GM21528 (cell line): ENCODE measurements around the gene ITK.
A peak's percentile ranks its signal among the peaks of the same experiment; 100 is the strongest.

Experiments
- ATAC-seq: cut with Tn5 transposase; IDR thresholded peaks from one replicate; pipeline ENCODE4 v1.9.1; 2021; ENCODE audit warnings: mild to moderate bottlenecking, moderate library complexity; ENCODE audit not compliant: unreplicated experiment, low FRiP score

Gene ITK

DNA sequence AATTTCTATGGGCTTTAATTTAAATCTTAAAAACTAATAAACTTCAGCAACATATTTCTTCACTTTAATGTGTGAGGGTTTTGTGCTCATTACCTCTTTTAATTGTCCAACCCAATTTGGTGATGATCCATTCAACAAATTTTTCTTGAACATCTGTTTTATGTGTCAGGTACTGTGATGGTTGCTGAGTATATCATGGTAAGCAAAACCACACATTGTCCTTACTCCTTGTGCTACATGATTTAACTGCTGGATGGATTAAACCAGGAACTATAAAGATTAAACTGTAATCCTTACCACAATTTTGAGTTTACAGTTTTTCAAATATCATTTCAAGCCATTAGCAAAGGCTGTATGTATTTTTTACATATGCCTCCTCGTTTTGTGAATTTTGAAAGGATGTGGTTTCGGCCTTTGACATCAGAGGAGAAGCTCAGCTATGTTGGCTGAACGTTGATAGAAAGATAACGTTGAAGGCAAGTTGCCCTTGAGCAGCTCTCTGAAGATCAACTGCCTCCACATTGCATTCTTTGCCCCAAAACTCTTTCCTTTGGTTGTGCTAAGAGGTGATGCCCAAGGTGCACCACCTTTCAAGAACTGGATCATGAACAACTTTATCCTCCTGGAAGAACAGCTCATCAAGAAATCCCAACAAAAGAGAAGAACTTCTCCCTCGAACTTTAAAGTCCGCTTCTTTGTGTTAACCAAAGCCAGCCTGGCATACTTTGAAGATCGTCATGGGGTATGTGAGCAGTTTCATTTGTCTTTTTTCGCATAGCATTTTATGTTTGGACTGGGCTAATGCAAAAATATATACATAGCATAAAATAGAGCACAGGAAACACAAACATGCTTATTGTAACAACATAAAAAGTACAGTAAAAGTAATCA is at the start of gene ITK:
TSS of gene ITK (plus strand) at position 467 of the 891 bp plus-strand sequence. CDS start at position 605, 138 bp downstream.
- no peak for ATAC-seq

DNA sequence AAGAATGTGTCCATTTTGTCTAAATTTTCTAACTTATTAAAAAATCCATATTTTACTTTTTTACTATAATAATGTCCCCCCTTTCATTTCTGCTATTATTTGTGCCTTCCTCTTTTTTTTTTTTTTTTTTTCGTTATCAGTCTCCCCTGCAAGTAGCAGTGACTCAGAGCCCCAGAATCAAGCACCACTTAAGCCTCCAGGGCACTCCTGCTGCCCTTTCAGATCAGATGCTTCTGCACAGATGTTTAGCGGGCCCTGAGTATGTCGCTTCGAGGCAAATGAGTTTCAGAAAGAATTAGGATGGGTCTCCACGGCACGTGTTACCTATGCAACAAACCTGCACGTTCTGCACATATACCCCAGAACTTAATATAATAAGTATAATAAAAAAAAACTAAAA is 49.7 kb upstream of the ITK start:
- no peak for ATAC-seq

DNA sequence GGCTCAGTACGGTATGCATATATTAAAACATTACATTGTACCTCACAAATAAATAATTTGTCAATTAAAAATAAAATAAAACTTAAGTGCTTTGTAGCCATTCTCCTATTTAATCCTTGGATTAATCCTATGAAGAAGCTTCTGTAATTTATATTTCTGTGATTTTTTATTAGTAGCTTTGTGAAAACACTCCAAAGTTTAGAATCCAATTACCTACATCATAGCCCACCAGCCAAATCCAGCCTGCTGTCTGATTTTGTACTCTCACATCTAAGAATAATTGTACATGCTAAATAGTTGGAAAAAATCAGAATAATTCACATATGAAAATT is 48.4 kb upstream of the ITK start:
- ATAC-seq: no peak

GRCh38 chr5:157137691-157138090 is 42.9 kb upstream of the ITK start:
- no peak for ATAC-seq

DNA sequence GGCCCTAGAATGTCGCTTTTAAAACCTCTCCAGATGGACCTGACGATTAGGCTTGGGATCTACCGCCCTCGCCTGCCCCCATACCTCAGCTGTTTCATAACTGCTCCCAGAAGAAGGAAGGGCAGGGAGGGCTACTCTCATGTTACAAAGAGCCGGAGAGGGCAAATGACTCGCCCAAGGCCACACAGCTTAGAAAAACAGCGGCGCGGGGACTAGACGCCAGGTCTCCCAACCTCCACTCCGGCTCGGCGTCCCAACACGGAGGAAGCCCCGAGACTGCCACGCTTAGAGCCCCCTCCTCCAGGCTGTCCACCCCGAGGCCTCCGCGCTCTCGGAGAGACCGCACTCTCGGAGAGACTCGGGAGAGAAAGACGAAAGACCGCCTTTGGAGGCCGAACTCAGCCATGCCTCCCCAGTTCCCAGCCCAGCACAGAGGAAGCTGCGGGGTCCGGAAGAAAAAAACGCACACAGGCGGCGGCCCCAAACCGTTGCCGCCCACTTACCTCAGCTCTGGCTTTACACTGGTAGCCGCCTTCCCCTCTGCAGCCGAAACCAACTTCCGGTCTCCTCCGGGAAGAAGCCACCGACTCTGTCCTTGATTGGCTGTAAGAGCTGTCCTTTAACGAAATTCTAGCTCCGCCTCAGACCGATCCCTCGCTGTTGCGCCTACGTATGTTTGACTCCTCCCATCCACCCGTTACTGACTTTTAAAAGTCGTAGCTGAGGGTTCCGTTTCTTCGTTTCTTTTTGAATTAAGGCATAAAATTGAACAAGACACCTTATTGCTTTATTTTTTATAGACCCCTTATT is 38.1 kb upstream of the ITK start, which contains the start of gene MED7:
TSS of gene MED7 (minus strand) at position 549 of the 810 bp plus-strand sequence. CDS start 3,434 bp downstream, outside the sequence.
- peak; percentile 100 for ATAC-seq

DNA sequence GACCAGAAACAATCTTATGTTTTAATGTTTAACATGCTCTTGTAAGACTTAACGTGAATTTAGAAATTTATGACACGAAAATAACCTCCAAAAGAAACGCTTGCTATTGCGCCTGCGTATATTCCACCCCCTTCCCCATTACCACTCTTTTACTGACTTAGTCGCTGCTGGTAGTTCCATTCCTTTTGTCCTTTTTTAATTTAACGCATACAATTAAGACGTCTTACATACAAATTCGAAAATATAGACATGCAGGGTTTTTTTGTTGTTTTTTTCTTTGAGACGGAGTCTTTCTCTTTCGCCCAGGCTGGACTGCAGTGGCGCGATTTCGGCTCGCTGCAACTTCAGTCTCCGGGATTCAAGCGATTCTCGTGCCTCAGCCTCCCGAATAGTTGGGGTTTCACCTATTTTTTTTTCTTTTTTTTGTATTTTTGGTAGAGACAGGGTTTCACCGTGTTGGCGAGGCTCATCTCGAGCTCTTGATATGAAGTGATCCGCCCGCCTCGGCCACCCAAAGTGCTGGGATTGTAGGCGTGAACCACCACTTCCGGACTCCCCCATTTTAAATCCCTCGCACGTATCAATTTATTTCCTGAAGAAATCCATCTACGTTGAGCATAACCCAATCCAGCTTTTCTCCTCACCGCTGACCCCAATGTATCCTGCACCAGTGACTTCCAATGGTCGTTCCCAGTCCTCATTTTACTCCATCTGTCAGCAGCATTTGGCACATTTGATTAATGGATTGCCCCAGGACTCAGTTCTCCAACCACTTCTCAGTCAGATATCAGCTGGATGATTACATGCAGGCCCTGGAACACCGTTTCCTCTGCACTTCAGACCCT is 37.3 kb upstream of the ITK start:
- ATAC-seq: peak; percentile 56

- peak; percentile 47 for ATAC-seq
These were observed 31.7 kb upstream of the ITK start for GRCh38 chr5:157148734-157149615.

GRCh38 chr5:157150995-157151394 is 29.6 kb upstream of the ITK start:
- no peak for ATAC-seq

DNA sequence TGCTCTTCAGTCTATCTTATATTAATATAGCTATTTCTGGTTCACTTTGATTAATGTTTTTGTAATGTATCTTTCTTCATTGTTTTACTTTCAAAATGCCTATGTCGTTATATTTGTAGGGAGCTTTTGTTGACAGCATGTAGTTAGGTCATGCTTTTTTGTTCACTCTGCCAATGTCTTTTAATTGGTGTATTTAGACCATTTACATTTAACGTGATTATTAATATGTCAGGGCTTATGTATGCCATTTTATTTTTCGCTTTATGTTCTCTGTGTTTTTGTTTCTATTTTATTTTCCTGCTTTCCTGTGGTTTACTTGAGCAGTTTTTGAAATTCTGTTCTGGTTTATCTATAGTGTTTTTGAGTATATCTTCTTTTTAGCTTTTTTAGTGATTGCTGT is 25.3 kb upstream of the ITK start:
- no peak for ATAC-seq

GRCh38 chr5:157157293-157157891 is 23.2 kb upstream of the ITK start:
- ATAC-seq: no peak

GRCh38 chr5:157159209-157159751 is 21.4 kb upstream of the ITK start:
- no peak for ATAC-seq

GRCh38 chr5:157160001-157160400 is 20.6 kb upstream of the ITK start:
- no peak for ATAC-seq

DNA sequence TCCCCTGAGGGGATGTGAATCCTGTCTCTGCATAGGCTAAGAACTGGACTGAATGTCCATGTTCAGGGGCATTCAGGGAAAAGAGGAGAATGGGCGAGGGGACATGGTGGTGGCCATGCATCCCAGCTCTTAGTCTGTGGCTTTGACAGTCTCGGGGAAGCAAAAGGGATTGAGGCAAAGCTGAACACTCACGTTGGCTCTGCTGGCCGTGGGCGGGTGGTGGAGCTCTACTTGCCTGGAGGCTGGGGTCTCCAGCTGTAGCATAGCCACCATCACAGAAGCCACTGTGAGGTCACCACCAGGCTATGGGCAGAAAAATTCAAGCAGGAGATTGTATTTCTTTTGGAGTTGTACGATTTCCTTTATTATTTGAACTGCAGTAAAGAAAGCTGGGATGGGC is 18.6 kb upstream of the ITK start:
- ATAC-seq: no peak

- no peak for ATAC-seq
These were observed 17.6 kb upstream of the ITK start for GRCh38 chr5:157162919-157163510.

DNA sequence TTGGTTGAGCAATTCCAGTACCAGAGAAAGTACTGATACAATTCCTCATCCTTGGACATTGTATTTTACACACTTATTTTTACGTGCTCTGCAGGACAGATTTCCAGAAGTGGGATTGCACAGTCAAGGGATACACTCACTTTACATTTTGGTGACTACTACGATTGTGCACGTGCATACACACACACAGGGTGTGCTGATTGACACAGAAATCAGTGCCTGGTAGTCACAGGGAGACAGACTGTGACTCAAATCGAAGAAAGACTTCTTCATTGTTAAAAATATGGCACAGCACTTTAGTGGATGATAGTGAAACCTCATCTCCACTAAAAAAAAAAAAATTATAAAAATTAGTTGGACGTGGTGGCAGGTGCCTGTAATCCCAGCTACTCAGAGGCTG is 16.1 kb upstream of the ITK start:
- no peak for ATAC-seq

DNA sequence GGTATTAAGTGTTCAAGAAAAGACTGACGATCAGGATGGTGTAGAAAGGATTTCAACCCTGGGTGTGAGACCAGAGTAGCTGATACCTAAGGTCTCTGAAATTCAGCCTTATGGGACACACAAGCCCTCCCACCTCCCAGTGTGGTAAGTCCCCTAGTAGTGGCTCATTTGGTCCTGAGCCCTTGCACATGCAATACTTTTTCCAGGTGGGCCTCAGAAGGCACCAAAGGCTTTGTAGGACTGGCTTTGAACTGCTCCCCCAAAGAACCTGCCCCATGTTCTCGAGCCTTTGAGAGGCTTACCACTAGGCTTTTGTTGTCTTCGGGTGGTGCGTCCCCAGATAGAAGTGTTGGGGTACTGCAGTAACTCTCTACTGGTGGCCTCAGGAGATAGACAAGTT is 15.4 kb upstream of the ITK start:
- no peak for ATAC-seq

GRCh38 chr5:157165668-157166067 is 15.0 kb upstream of the ITK start:
- ATAC-seq: no peak
